ENCODE data around the gene HDAC4.

DNA sequence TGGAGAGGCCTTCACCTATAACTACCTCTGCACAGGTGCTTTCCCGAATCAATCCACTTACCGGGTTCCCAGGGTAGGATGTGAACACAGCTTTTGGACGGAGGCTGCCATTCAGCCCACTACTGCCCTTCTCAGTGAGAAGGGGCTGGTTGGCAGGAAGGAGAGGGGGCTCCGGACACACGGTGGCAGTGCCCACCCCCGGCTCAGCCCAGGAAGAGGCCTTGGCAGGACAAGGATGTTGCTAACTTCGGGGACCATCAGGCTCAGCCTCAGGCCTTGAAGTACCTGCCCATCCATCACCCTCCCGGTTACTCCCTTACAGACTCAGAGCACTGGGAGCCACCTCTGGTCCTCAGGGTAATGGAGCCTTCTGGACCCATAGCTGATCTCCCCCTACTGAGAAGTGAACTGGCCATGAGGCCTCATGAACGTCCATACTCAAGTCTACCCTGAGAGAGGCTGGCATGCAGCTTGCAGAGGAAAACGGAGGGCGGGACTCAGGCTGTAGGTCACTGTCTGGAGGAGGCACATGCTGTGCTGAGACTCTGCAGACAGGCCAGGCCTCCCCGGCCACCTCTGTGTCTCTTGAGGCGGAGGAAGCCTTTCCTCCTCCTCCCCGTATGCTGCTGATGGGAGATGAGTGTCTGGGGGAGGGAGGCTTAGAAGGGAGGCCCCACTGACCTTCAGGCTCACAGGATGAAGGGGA, 361.9 kb downstream of the HDAC4 start:
- no peak for TF ChIP-seq ZNF580 (tag by site-specific recombination; IDR thresholded peaks at IDR 0.05)
- TF ChIP-seq CTCF (tag by site-specific recombination; IDR thresholded peaks at IDR 0.05) = no peak
- TF ChIP-seq ZNF529 (tag by site-specific recombination; IDR thresholded peaks at IDR 0.05; ENCODE audit: insufficient replicate concordance) = no peak
- TF ChIP-seq ZNF23 (tag by site-specific recombination; IDR thresholded peaks at IDR 0.05; ENCODE audit: borderline replicate concordance) = no peak
- no peak for TF ChIP-seq WT1 (tag by site-specific recombination; IDR thresholded peaks at IDR 0.05)
- no peak for TF ChIP-seq ZNF138 (tag by site-specific recombination; IDR thresholded peaks at IDR 0.05; ENCODE audit: borderline replicate concordance)
- no peak for TF ChIP-seq ZBTB44 (tag by site-specific recombination; IDR thresholded peaks at IDR 0.05)
- no peak for TF ChIP-seq ZNF24 (tag by site-specific recombination; IDR thresholded peaks at IDR 0.05)
